HCT116 (cell line): ENCODE results near the gene CTNNA2. TPM values are rescaled to one million over a fixed set of nuclear protein-coding genes. Genes with fewer than 3 reads are reported as not detected.

Experiments
- ATAC-seq: fragments of 200-7000 bp; cut with Tn5 transposase; 2 replicates; pipeline ENCODE4 v1.9.1; 2020; ENCODE audit warnings: mild to moderate bottlenecking, moderate library complexity
- BruUV-seq: library from RNA; stranded (reverse); fragments of 400-500 nt; replicated peaks from 2 replicates; lab custom pipeline; 2021; lab: Mats Ljungman, UMichigan
- CTCF ChIA-PET: fragments of 300-600 bp; sonication (Branson Sonifier 250); formaldehyde crosslinking; loops from one replicate; lab custom pipeline; 2021; ENCODE audit warnings: antibody characterized with exemption; lab: Charles Lee
- POLR2A ChIA-PET: fragments of 300-600, 350-600 bp; sonication (Branson Sonifier 250); formaldehyde crosslinking; loops from one replicate; lab custom pipeline; 2021; ENCODE audit warnings: antibody characterized with exemption; lab: Charles Lee
- RAD21 ChIA-PET, 2 experiments: fragments of 300-600 bp; sonication (Branson Sonifier 250); formaldehyde crosslinking; loops; one replicate each; lab custom pipeline; 2023; ENCODE audit warnings: low total read pairs in 2 of 2; ENCODE audit not compliant: uncharacterized antibody in 2 of 2, unreplicated experiment in 2 of 2, low non-redundant PET in 1 of 2; lab: Charles Lee
- DNase-seq: peaks from one replicate; pipeline ENCODE4 v3.0.0-alpha.2; 2010; ENCODE audit warnings: low read depth, low spot score
- H2AFZ ChIP-seq: fragments of 200-600 bp; shearing (Covaris generic), sonication (generic); 2 replicates; pipeline ENCODE4 v1.6.1; 2017; ENCODE audit warnings: low read depth, mixed run types, mixed read lengths, antibody characterized with exemption, low read length; ENCODE audit not compliant: poor library complexity, severe bottlenecking
- H3K27ac ChIP-seq: 2 replicates; pipeline ENCODE4 v1.5.1; 2012; ENCODE audit warnings: low read depth, low read length
- H3K27me3 ChIP-seq: fragments of 200-600 bp; sonication (generic); 2 replicates; pipeline ENCODE4 v1.6.1; 2016; ENCODE audit warnings: mixed run types, low read length, mixed read lengths; ENCODE audit not compliant: insufficient read depth
- H3K36me3 ChIP-seq, 2 experiments: fragments of 200-500 bp in 1 of 2; fragments of 200-600 bp in 1 of 2; sonication (Bioruptor generic) in 1 of 2; sonication (generic) in 1 of 2; 2 replicates each; pipeline versions ENCODE4 v1.5.1 to v1.6.1; 2014 to 2016; ENCODE audit warnings: low read length in 2 of 2, inconsistent platforms in 1 of 2, mixed read lengths in 1 of 2, mixed run types in 1 of 2; ENCODE audit not compliant: insufficient read depth in 2 of 2, control insufficient read depth in 1 of 2
- H3K4me1 ChIP-seq, 2 experiments: fragments of 200-600 bp in 1 of 2; sonication (generic) in 1 of 2; 2 replicates each; pipeline versions ENCODE4 v1.5.1 to v1.6.1; 2012 to 2017; ENCODE audit warnings: low read length in 2 of 2, inconsistent platforms in 1 of 2, mild to moderate bottlenecking in 1 of 2, mixed read lengths in 1 of 2, mixed run types in 1 of 2, moderate library complexity in 1 of 2; ENCODE audit not compliant: insufficient read depth in 2 of 2, control insufficient read depth in 1 of 2
- H3K4me2 ChIP-seq: fragments of 200-600 bp; sonication (generic); 2 replicates; pipeline ENCODE4 v1.6.1; 2017; ENCODE audit warnings: mixed run types, low read length, mixed read lengths
- H3K4me3 ChIP-seq, 2 experiments: fragments of 200-600 bp in 1 of 2; sonication (generic) in 1 of 2; replicated peaks in 1 of 2; 2 replicates each; pipeline ENCODE4 v1.5.1; 2011 to 2016; ENCODE audit warnings: low read length in 2 of 2, control low read depth in 1 of 2, low read depth in 1 of 2, mild to moderate bottlenecking in 1 of 2, mixed read lengths in 1 of 2, mixed run types in 1 of 2
- H3K79me2 ChIP-seq: fragments of 200-600 bp; sonication (generic); 2 replicates; pipeline ENCODE4 v1.6.1; 2017; ENCODE audit warnings: mild to moderate bottlenecking, mixed run types, low read length, moderate library complexity, mixed read lengths; ENCODE audit not compliant: insufficient read depth
- H3K9ac ChIP-seq: fragments of 200-600 bp; sonication (generic); 2 replicates; pipeline ENCODE4 v1.6.1; 2016; ENCODE audit warnings: low read length, mixed read lengths
- H3K9me2 ChIP-seq: fragments of 200-600 bp; sonication (generic), shearing (Covaris generic); 2 replicates; pipeline ENCODE4 v1.6.1; 2017; ENCODE audit warnings: mixed run types, mild to moderate bottlenecking, moderate library complexity; ENCODE audit not compliant: insufficient read depth
- H3K9me3 ChIP-seq, 2 experiments: fragments of 200-500 bp in 1 of 2; fragments of 200-600 bp in 1 of 2; sonication (Bioruptor generic) in 1 of 2; sonication (generic) in 1 of 2; 2 replicates each; pipeline ENCODE4 v1.6.1; 2014 to 2017; ENCODE audit warnings: low read length in 2 of 2, mixed read lengths in 2 of 2, inconsistent platforms in 1 of 2, low read depth in 1 of 2, mild to moderate bottlenecking in 1 of 2, mixed run types in 1 of 2, moderate library complexity in 1 of 2; ENCODE audit not compliant: control insufficient read depth in 1 of 2, insufficient read depth in 1 of 2
- H4K20me1 ChIP-seq: fragments of 200-600 bp; sonication (generic), shearing (Covaris generic); 2 replicates; pipeline ENCODE4 v1.6.1; 2017; ENCODE audit warnings: mixed run types, mild to moderate bottlenecking, moderate library complexity; ENCODE audit not compliant: insufficient read depth
- CBX3 ChIP-seq: IDR thresholded peaks from 2 replicates; pipeline ENCODE4 v1.6.1; 2012; ENCODE audit warnings: low read depth
- CEBPB ChIP-seq: IDR thresholded peaks from 2 replicates; pipeline ENCODE4 v1.6.1; 2012; ENCODE audit warnings: low read depth
- EZH2phosphoT487 ChIP-seq: fragments of 200-600 bp; IDR thresholded peaks from 2 replicates; pipeline ENCODE4 v1.6.1; 2018; ENCODE audit warnings: antibody characterized with exemption, borderline replicate concordance
- FOSL1 ChIP-seq: IDR thresholded peaks from 2 replicates; pipeline ENCODE4 v1.6.1; 2012; ENCODE audit warnings: low read depth
- POLR2A ChIP-seq: IDR thresholded peaks from 2 replicates; pipeline ENCODE4 v1.7.0; 2011; ENCODE audit warnings: borderline replicate concordance; ENCODE audit not compliant: insufficient read depth, insufficient read length; ENCODE audit errors: extremely low read depth
- POLR2AphosphoS5 ChIP-seq: IDR thresholded peaks from 2 replicates; pipeline ENCODE4 v1.6.1; 2011; ENCODE audit warnings: mild to moderate bottlenecking, low read depth, low read length, moderate library complexity
- SIN3A ChIP-seq: IDR thresholded peaks from 2 replicates; pipeline ENCODE4 v1.6.1; 2012; ENCODE audit warnings: low read depth
- SRF ChIP-seq: IDR thresholded peaks from 2 replicates; pipeline ENCODE4 v1.6.1; 2012; ENCODE audit warnings: low read depth
- YY1 ChIP-seq: IDR thresholded peaks from 2 replicates; pipeline ENCODE4 v1.6.1; 2011; ENCODE audit warnings: low read length, low read depth, moderate library complexity, mild to moderate bottlenecking; ENCODE audit not compliant: insufficient replicate concordance; ENCODE audit errors: extremely low read depth
- ZNF274 ChIP-seq: fragments of 200-500 bp; sonication (Bioruptor generic); IDR thresholded peaks from 2 replicates; pipeline ENCODE4 v1.6.1; 2014; ENCODE audit warnings: mild to moderate bottlenecking, low read depth, low read length, inconsistent platforms
- intact Hi-C: fragments of 100-400 bp; cut with micrococcal nuclease; formaldehyde crosslinking; loops from 2 replicates; pipeline ENCODE4 v1.10.0; 2022
- total RNA-seq: library from RNA; stranded (reverse); gene quantifications from one replicate; pipeline ENCODE4 v1.2.1, GENCODE V29; 2021; ENCODE audit not compliant: unreplicated experiment
- TF ChIP-seq, protein P1 (sequence below): IDR thresholded peaks from 2 replicates; pipeline ENCODE4 v1.6.1; 2012; ENCODE audit warnings: low read depth
- TF ChIP-seq, protein P2 (sequence below), 3 experiments: fragments of 200-600 bp in 1 of 3; sonication (generic) in 1 of 3; IDR thresholded peaks in 2 of 3; conservative IDR thresholded peaks in 1 of 3; 2 replicates each; pipeline ENCODE4 v1.5.1; 2012 to 2017; ENCODE audit warnings: low read depth in 2 of 3, low read length in 2 of 3, antibody characterized with exemption in 1 of 3, borderline replicate concordance in 1 of 3, control low read depth in 1 of 3, mild to moderate bottlenecking in 1 of 3, mixed read lengths in 1 of 3, mixed run types in 1 of 3, moderate library complexity in 1 of 3; ENCODE audit not compliant: insufficient read depth in 1 of 3
- TF ChIP-seq, protein P3 (sequence below): IDR thresholded peaks from 2 replicates; pipeline ENCODE4 v1.6.1; 2011; ENCODE audit warnings: mild to moderate bottlenecking, low read length, moderate library complexity; ENCODE audit not compliant: insufficient replicate concordance; ENCODE audit errors: extremely low read depth
- TF ChIP-seq, protein P4 (sequence below): IDR thresholded peaks from 2 replicates; pipeline ENCODE4 v1.6.1; 2012

Gene CTNNA2
- total RNA-seq, 1 experiment from 2014 or later = not detected

DNA sequence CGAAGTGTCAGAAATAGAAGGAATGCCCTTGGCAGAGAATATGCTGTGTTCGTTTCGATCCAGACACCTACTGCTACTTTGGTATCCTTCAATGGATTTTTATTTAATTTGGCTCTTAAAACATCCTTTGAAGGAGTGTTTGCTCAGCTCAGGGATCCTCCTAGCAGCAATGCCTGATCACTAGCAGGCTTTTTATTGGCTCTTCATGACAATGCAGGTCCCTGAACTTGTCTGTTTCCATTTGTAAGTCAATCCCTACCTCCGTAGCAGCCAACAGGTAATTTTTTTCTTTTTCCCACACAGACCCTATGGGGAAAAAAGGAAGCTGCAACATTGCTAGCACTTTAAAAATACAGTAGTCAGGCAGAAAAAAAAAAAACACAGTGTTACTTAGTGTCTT, 1157.9 kb downstream of the CTNNA2 start:
- no TSS peak for BruUV-seq
- Histone ChIP-seq H3K36me3 (no peaks in the 10 kb centered on the region), H3K9me2 (no peaks in the 10 kb centered on the region), H4K20me1 (no peaks in the 10 kb centered on the region), H3K4me3 (no peak overlapping the region), H3K27ac (no peak overlapping the region), H2AFZ (no peak overlapping the region), H3K4me2 (no peak overlapping the region), H3K27me3 (no peaks in the 10 kb centered on the region), H3K9ac (no peak overlapping the region), H3K4me1 (no peaks in the 10 kb centered on the region), H3K79me2 (no peaks in the 10 kb centered on the region), H3K9me3 (peaks cover 0 to 6% of the 10 kb centered on the region in 2 experiments; a peak in 1 of 4 replicates)
- no peak for DNase-seq
- ChIA-PET RAD21 (no interaction called here), CTCF (no interaction called here), POLR2A (no interaction called here)
- no peak for TF ChIP-seq ZNF274
- TF ChIP-seq POLR2AphosphoS5 = no peak
- TF ChIP-seq, protein P1, sequence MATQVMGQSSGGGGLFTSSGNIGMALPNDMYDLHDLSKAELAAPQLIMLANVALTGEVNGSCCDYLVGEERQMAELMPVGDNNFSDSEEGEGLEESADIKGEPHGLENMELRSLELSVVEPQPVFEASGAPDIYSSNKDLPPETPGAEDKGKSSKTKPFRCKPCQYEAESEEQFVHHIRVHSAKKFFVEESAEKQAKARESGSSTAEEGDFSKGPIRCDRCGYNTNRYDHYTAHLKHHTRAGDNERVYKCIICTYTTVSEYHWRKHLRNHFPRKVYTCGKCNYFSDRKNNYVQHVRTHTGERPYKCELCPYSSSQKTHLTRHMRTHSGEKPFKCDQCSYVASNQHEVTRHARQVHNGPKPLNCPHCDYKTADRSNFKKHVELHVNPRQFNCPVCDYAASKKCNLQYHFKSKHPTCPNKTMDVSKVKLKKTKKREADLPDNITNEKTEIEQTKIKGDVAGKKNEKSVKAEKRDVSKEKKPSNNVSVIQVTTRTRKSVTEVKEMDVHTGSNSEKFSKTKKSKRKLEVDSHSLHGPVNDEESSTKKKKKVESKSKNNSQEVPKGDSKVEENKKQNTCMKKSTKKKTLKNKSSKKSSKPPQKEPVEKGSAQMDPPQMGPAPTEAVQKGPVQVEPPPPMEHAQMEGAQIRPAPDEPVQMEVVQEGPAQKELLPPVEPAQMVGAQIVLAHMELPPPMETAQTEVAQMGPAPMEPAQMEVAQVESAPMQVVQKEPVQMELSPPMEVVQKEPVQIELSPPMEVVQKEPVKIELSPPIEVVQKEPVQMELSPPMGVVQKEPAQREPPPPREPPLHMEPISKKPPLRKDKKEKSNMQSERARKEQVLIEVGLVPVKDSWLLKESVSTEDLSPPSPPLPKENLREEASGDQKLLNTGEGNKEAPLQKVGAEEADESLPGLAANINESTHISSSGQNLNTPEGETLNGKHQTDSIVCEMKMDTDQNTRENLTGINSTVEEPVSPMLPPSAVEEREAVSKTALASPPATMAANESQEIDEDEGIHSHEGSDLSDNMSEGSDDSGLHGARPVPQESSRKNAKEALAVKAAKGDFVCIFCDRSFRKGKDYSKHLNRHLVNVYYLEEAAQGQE = no peak
- TF ChIP-seq, protein P2, sequence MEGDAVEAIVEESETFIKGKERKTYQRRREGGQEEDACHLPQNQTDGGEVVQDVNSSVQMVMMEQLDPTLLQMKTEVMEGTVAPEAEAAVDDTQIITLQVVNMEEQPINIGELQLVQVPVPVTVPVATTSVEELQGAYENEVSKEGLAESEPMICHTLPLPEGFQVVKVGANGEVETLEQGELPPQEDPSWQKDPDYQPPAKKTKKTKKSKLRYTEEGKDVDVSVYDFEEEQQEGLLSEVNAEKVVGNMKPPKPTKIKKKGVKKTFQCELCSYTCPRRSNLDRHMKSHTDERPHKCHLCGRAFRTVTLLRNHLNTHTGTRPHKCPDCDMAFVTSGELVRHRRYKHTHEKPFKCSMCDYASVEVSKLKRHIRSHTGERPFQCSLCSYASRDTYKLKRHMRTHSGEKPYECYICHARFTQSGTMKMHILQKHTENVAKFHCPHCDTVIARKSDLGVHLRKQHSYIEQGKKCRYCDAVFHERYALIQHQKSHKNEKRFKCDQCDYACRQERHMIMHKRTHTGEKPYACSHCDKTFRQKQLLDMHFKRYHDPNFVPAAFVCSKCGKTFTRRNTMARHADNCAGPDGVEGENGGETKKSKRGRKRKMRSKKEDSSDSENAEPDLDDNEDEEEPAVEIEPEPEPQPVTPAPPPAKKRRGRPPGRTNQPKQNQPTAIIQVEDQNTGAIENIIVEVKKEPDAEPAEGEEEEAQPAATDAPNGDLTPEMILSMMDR (IDR thresholded peaks at IDR 0.05 in 2 of 3, conservative IDR thresholded peaks at IDR 0.05 in 1 of 3; ENCODE audit: borderline replicate concordance in 1 of 3, insufficient read depth in 1 of 3, low read depth in 2 of 3, low read length in 2 of 3) = no peak
- no peak for TF ChIP-seq FOSL1
- TF ChIP-seq, protein P3, sequence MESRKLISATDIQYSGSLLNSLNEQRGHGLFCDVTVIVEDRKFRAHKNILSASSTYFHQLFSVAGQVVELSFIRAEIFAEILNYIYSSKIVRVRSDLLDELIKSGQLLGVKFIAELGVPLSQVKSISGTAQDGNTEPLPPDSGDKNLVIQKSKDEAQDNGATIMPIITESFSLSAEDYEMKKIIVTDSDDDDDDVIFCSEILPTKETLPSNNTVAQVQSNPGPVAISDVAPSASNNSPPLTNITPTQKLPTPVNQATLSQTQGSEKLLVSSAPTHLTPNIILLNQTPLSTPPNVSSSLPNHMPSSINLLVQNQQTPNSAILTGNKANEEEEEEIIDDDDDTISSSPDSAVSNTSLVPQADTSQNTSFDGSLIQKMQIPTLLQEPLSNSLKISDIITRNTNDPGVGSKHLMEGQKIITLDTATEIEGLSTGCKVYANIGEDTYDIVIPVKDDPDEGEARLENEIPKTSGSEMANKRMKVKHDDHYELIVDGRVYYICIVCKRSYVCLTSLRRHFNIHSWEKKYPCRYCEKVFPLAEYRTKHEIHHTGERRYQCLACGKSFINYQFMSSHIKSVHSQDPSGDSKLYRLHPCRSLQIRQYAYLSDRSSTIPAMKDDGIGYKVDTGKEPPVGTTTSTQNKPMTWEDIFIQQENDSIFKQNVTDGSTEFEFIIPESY = no peak
- TF ChIP-seq YY1 = no peak
- TF ChIP-seq SRF = no peak
- TF ChIP-seq SIN3A = no peak
- no peak for TF ChIP-seq CEBPB
- TF ChIP-seq, protein P4, sequence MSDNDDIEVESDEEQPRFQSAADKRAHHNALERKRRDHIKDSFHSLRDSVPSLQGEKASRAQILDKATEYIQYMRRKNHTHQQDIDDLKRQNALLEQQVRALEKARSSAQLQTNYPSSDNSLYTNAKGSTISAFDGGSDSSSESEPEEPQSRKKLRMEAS = no peak
- no peak for TF ChIP-seq CBX3
- no peak for TF ChIP-seq EZH2phosphoT487
- TF ChIP-seq POLR2A = no peak
- intact Hi-C loops = no loop called here
- no peak for ATAC-seq
